ENCODE measurements around the gene APP. TPM values are rescaled to one million over a fixed set of nuclear protein-coding genes. Genes with fewer than 3 reads are reported as not detected.

Gene APP
- total RNA-seq, 3 donors from 2014 or later (not counting 1 experiment from before 2014, with no cell fraction given): 5.1 to 10.6 (median 7.8) TPM

- no peaks in the 10 kb centered on the region for H3K27me3 Mint-ChIP-seq (ENCODE audit: low read depth in 2 of 2)
- no peak for DNase-seq
- no peak for TF ChIP-seq CTCF (IDR thresholded peaks at IDR 0.05)
Observed at GRCh38 chr21:26041431-26042180, 129.0 kb downstream of the APP start.

GRCh38 chr21:26036916-26037315, 133.7 kb downstream of the APP start:
- no peak overlapping the region for H3K4me3 ChIP-seq (ENCODE audit: low read length)
- H3K9me3 ChIP-seq (ENCODE audit: control insufficient read depth, insufficient read depth, low read length): no peaks in the 10 kb centered on the region
- no peaks in the 10 kb centered on the region for H3K27me3 ChIP-seq (ENCODE audit: control insufficient read depth, insufficient read depth, low read length)
- H3K27me3 Mint-ChIP-seq (ENCODE audit: low read depth in 2 of 2): no peaks in the 10 kb centered on the region
- no peak overlapping the region for H3K4me3 Mint-ChIP-seq
- intact Hi-C loops (cut with micrococcal nuclease): no loop called here
- no peaks in the 10 kb centered on the region for H3K4me1 Mint-ChIP-seq
- H3K36me3 Mint-ChIP-seq: no peaks in the 10 kb centered on the region
- H3K27ac Mint-ChIP-seq: no peak overlapping the region
- H3K36me3 ChIP-seq (ENCODE audit: control insufficient read depth, insufficient read depth, low read length): no peaks in the 10 kb centered on the region
- WGBS (ENCODE audit: insufficient coverage): 96% methylated on average over 3 of the region's 4 CpGs
- H3K27ac ChIP-seq (ENCODE audit: low read length): no peak overlapping the region
- ATAC-seq (no peak), DNase-seq (no peak)
- TF ChIP-seq CTCF (IDR thresholded peaks at IDR 0.05): no peak
- H3K4me1 ChIP-seq (ENCODE audit: control insufficient read depth, insufficient read depth, low read length): no peaks in the 10 kb centered on the region
- peaks cover 0 to 2% of the 10 kb centered on the region in 2 donors for H3K9me3 Mint-ChIP-seq

More at GRCh38 chr21:26041431-26042180, 129.0 kb downstream of the APP start:
- intact Hi-C loops (cut with micrococcal nuclease): no loop called here
- Histone ChIP-seq H3K36me3 (ENCODE audit: control insufficient read depth, insufficient read depth, low read length) (no peaks in the 10 kb centered on the region), H3K27ac (ENCODE audit: low read length) (no peak overlapping the region), H3K9me3 (ENCODE audit: control insufficient read depth, insufficient read depth, low read length) (no peaks in the 10 kb centered on the region), H3K27me3 (ENCODE audit: control insufficient read depth, insufficient read depth, low read length) (no peaks in the 10 kb centered on the region), H3K4me3 (ENCODE audit: low read length) (no peak overlapping the region), H3K4me1 (ENCODE audit: control insufficient read depth, insufficient read depth, low read length) (no peaks in the 10 kb centered on the region)
- ATAC-seq: no peak
- H3K36me3 Mint-ChIP-seq: no peaks in the 10 kb centered on the region
- no peak overlapping the region for H3K4me3 Mint-ChIP-seq
- H3K4me1 Mint-ChIP-seq: no peaks in the 10 kb centered on the region
- no peak overlapping the region for H3K27ac Mint-ChIP-seq
- H3K9me3 Mint-ChIP-seq: peaks cover 0 to 2% of the 10 kb centered on the region in 2 donors
- WGBS (ENCODE audit: insufficient coverage): 84% methylated on average over 2 of the region's 3 CpGs

- no peak overlapping the region for H3K4me3 ChIP-seq (ENCODE audit: low read length)
- Mint-ChIP-seq H3K27ac (no peak overlapping the region), H3K4me3 (no peak overlapping the region), H3K9me3 (peaks cover 0 to 2% of the 10 kb centered on the region in 2 donors), H3K27me3 (ENCODE audit: low read depth in 2 of 2) (no peaks in the 10 kb centered on the region), H3K4me1 (no peaks in the 10 kb centered on the region), H3K36me3 (no peaks in the 10 kb centered on the region)
- no peaks in the 10 kb centered on the region for H3K36me3 ChIP-seq (ENCODE audit: control insufficient read depth, insufficient read depth, low read length)
- DNase-seq (no peak), ATAC-seq (no peak)
- 67% methylated on average over 1 of the region's 2 CpGs for WGBS (ENCODE audit: insufficient coverage)
- no peak overlapping the region for H3K27ac ChIP-seq (ENCODE audit: low read length)
- TF ChIP-seq CTCF (IDR thresholded peaks at IDR 0.05): no peak
- H3K9me3 ChIP-seq (ENCODE audit: control insufficient read depth, insufficient read depth, low read length): no peaks in the 10 kb centered on the region
- H3K4me1 ChIP-seq (ENCODE audit: control insufficient read depth, insufficient read depth, low read length): no peaks in the 10 kb centered on the region
- H3K27me3 ChIP-seq (ENCODE audit: control insufficient read depth, insufficient read depth, low read length): no peaks in the 10 kb centered on the region
- intact Hi-C loops (cut with micrococcal nuclease): no loop called here
Observed at GRCh38 chr21:26032263-26032662, 138.3 kb downstream of the APP start.

- TF ChIP-seq CTCF (IDR thresholded peaks at IDR 0.05): no peak
- H3K27ac ChIP-seq (ENCODE audit: low read length): no peak overlapping the region
- Mint-ChIP-seq H3K4me1 (no peaks in the 10 kb centered on the region), H3K27ac (no peak overlapping the region), H3K4me3 (no peak overlapping the region), H3K36me3 (no peaks in the 10 kb centered on the region), H3K27me3 (ENCODE audit: low read depth in 2 of 2) (no peaks in the 10 kb centered on the region), H3K9me3 (no peaks in the 10 kb centered on the region)
- no peaks in the 10 kb centered on the region for H3K9me3 ChIP-seq (ENCODE audit: control insufficient read depth, insufficient read depth, low read length)
- H3K4me1 ChIP-seq (ENCODE audit: control insufficient read depth, insufficient read depth, low read length): no peaks in the 10 kb centered on the region
- no peak for DNase-seq
- 96% methylated on average over 4 of the region's 4 CpGs for WGBS (ENCODE audit: insufficient coverage)
- H3K27me3 ChIP-seq (ENCODE audit: control insufficient read depth, insufficient read depth, low read length): no peaks in the 10 kb centered on the region
- intact Hi-C loops (cut with micrococcal nuclease): no loop called here
- no peaks in the 10 kb centered on the region for H3K36me3 ChIP-seq (ENCODE audit: control insufficient read depth, insufficient read depth, low read length)
- no peak overlapping the region for H3K4me3 ChIP-seq (ENCODE audit: low read length)
- ATAC-seq: no peak
Observed at GRCh38 chr21:26028183-26028582, 142.4 kb downstream of the APP start.
